GM06990 (cell line): ENCODE data around the gene NF1.
"Not testable (repeated sequence)": the region's sequence is repeated elsewhere in the genome, so short reads cannot be mapped to it uniquely, and the experiment has no call there.

ENCODE experiments used
- DNase-seq: peaks from one replicate; pipeline ENCODE4 v3.0.0-alpha.2; 2011; ENCODE audit not compliant: insufficient read length; ENCODE audit errors: extremely low read depth
- H3K27me3 ChIP-seq: replicated peaks from 2 replicates; pipeline ENCODE4 v1.6.0; 2011; ENCODE audit warnings: low read length; ENCODE audit not compliant: control insufficient read depth, insufficient read depth
- H3K36me3 ChIP-seq: 2 replicates; pipeline ENCODE4 v1.5.1; 2011; ENCODE audit warnings: low read length; ENCODE audit not compliant: control insufficient read depth, insufficient read depth
- H3K4me3 ChIP-seq: replicated peaks from 2 replicates; pipeline ENCODE4 v1.5.1; 2011; ENCODE audit warnings: low read depth, mild to moderate bottlenecking, control low read depth, low read length
- CTCF ChIP-seq: IDR thresholded peaks from 2 replicates; pipeline ENCODE4 v1.5.1; 2011; ENCODE audit warnings: low read length, control low read depth, mild to moderate bottlenecking, inconsistent platforms; ENCODE audit not compliant: insufficient read depth, poor library complexity, severe bottlenecking

Gene NF1

GRCh38 chr17:31381165-31381668 lies 286.4 kb downstream of the NF1 start:
- no peak for TF ChIP-seq CTCF
- Histone ChIP-seq H3K36me3 (no peaks in the 10 kb centered on the region), H3K27me3 (no peaks in the 10 kb centered on the region), H3K4me3 (no peak overlapping the region)
- DNase-seq, result no peak

DNA sequence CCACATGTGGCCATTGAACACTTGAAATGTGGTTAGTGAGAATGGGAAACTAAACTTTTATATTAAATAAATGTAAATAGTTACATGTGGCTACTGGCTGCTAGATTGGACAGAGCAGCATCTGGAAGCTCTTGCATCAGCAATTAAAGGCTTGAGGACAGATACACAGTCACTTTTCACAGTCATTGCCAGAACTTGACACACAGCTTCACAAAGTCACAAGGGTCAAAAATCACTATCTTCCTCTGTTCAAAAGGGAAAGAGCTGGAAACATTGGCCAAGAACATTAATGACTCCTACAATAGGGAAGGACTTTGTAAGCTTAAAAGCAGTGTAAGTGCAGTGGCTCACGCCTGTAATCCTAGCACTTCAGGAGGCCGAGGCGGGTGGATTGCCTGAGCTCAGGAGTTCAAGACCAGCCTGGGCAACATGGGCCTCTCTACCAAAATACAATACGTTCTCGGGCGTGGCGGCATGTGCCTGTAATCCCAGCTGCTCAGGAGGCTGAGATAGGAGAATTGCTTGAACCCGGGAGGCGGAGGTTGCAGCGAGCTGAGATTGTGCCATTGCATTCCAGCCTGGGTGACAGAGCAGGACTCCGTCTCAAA lies 288.0 kb downstream of the NF1 start:
- H3K27me3 ChIP-seq, DNase-seq, H3K36me3 ChIP-seq, H3K4me3 ChIP-seq: not testable (repeated sequence)

DNA sequence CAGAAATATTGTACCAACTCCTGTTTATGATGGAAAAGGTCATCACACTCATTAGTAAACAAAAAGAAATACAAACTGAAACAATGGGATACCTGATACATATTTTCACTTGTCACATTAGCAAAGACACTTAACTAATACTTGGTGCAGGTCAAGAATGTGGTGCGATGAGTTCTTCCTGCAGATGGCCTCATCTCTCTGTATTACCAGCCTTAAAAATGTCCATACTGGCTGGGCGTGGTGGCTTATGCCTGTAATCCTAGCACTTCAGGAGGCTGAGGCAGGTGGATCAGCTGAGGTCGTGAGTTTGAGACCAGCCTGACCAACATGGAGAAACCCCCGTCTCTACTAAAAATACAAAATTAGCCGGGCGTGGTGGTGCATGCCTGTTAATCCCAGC lies 288.7 kb downstream of the NF1 start:
- H3K36me3 ChIP-seq, DNase-seq, H3K27me3 ChIP-seq, H3K4me3 ChIP-seq: not testable (repeated sequence)

DNA sequence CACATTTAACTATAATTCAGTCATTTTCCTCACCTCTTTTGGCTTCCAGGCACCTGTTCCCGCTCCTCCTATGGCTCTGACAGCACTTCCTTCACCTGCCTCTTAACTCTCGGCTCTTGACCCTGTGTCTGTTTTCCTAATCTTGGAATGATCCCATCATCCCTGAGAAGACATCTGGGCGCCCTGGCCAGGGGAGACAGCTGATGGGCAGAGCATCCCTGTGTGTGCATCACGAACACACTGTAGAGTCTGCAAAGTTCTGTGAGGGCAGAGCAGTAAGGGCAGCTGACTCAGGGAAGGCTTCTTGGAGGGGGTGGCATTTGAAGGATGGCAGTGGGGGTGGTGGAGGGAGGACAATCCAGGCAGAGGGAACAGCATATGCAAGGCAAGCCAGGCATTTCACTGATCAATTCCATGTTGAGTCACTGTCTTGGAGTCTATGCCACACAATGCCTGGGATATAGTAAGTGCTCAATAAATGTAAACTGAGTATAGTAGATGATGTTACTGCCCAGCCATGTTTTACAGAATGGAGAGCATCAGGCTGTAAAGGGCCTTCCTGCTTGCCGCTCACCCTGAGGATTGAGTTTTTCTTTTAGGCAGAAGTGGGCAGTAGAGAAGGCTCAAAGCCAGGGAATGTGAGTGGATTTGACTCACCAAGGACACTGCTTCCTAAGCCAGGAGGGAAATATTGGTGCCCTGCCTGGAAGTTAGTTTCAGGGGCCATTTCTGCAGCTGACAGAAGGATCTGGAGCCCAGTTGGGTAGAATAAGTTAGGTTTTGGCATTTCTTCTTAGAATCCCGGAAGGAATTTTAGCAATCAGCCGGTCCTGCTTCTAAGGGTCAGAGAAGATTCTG lies 290.9 kb downstream of the NF1 start:
- no peaks in the 10 kb centered on the region for H3K27me3 ChIP-seq
- TF ChIP-seq CTCF, result no peak
- DNase-seq, result no peak

GRCh38 chr17:31386542-31387075 lies 291.8 kb downstream of the NF1 start:
- DNase-seq, result no peak
- no peaks in the 10 kb centered on the region for H3K36me3 ChIP-seq
- H3K4me3 ChIP-seq, result no peak overlapping the region
- TF ChIP-seq CTCF, result no peak
- H3K27me3 ChIP-seq, result peaks cover 2% of the 10 kb centered on the region

More for the DNA sequence above, 290.9 kb downstream of the NF1 start:
- no peaks in the 10 kb centered on the region for H3K36me3 ChIP-seq
- no peak overlapping the region for H3K4me3 ChIP-seq

GRCh38 chr17:31387438-31387837 lies 292.7 kb downstream of the NF1 start:
- H3K4me3 ChIP-seq, result no peak overlapping the region
- peaks cover 2% of the 10 kb centered on the region for H3K27me3 ChIP-seq
- TF ChIP-seq CTCF, result no peak
- no peak for DNase-seq
- no peaks in the 10 kb centered on the region for H3K36me3 ChIP-seq
